ENCODE measurements around the gene RTL10.
"Not testable (repeated sequence)": the region's sequence is repeated elsewhere in the genome, so short reads cannot be mapped to it uniquely, and the experiment has no call there.

Gene RTL10

DNA sequence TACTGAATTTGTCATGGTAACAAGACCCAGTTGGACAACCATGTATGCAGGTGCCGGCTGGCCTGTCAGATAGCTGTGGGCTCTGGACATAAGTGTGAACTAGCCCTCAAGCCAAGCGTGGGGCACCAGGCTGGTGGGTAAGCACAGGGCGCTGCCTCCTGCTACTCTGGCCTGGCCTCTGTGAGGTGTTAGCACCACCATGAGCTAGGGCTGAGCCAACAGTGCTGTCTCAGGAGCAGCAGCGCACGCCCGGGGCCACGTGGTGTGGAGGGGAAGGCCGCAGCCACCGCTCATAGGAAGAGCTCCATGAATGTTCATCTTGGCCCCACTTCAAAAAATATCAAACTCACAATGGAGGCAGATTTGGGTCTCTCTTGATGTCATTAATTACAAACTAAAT is 35.3 kb upstream of the RTL10 start:
- DNase-seq (ENCODE audit: low read depth in 2 of 2) = no peak

DNA sequence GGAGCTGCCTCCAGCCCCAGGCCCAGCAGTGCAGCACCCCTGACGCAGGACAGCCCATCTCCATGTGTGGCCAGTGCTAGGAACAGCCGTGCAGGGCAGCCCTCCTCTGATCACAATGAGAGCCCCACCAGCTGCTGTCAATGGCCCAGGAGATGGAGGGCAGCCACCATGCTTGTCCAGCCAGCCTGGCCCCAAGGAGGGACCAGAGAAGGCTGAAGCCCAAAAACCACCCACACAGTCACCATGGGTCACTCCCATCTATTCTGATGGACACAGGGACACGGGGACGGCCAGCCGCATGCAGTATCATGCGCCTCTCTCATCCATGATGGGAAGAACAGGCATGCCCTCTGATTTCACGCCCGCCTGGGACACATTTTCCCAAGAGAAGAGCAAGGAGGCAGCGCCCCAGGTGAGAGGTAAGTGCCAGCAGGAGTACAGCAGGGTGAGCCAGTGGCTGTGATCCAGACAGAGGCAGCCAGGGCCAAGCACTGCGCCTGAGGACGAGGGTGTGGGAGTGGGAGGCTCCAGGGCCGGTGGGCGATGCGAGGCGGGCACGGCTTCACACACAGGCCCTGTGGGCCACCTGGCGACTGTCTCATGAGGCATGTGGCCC is 33.6 kb upstream of the RTL10 start:
- no peak for DNase-seq (ENCODE audit: low read depth in 2 of 2)

DNA sequence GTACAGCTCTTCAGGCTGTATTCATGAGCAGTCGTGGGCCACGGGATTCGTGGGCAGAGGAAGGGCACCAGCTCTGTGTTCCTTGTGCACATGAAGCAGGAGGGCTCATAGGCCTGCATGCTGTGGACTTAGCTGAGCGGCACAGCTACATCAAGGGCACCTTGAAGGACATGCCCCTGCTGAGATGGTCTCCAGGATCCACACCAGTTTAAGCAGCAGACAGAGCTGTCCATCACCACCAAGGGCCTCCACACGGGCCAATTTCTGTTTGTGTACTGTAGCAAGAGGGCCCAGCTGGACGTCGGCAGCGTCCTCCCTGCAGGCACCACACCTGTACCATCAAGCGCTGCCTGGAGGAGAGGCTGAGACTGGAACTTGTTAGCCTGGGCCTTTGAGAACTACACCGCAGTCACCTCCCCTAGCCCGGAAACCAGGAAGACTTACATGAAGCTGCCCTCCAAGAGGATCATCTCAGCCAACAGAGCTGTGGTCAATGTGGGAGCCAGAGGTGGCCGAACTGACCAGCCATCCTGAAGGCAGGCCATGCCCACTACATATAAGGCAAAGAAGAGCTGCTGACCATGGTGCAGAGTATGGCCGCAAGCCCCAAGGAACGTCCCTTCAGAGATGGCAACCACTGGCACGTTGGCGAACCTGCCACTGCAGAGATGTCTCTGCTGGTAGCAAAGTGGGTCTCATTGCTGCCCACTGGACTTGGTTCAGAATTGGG is 32.7 kb upstream of the RTL10 start:
- DNase-seq (ENCODE audit: low read depth in 2 of 2) = peak in 1 of 2 donors; percentile 24

DNA sequence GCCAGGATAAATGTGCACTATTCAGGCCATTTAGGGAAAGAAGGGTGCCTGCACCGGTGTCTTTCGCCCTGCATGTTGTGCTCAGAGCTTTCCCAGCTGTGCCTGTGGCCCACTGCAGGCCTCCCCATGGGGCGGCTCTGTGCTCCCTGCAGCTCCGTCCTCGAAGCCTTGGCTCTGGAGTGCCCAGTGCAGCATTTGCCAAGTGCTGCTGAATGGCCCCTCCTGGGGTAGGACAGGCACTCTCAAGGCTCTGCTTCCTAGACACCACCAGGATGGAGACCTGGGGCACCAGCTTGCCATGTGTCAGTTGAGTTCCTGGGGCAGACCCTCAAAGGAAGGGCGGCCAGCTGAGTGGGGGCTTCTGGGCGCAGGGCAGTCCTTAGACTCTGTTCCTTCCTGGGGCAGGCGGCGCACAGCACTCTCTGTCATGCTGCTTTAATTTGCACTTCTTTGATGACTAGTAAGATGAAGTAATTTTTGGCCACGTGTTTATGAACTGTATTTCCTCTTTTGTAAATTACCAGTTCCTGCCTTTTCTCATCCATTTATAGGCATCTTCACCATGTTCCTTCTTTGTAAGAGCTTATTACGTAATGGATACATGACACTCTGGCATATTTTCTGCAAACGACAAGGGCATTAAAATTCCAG is 32.1 kb upstream of the RTL10 start:
- peak in 1 of 2 donors; percentile 23 for DNase-seq (ENCODE audit: low read depth in 2 of 2)

DNA sequence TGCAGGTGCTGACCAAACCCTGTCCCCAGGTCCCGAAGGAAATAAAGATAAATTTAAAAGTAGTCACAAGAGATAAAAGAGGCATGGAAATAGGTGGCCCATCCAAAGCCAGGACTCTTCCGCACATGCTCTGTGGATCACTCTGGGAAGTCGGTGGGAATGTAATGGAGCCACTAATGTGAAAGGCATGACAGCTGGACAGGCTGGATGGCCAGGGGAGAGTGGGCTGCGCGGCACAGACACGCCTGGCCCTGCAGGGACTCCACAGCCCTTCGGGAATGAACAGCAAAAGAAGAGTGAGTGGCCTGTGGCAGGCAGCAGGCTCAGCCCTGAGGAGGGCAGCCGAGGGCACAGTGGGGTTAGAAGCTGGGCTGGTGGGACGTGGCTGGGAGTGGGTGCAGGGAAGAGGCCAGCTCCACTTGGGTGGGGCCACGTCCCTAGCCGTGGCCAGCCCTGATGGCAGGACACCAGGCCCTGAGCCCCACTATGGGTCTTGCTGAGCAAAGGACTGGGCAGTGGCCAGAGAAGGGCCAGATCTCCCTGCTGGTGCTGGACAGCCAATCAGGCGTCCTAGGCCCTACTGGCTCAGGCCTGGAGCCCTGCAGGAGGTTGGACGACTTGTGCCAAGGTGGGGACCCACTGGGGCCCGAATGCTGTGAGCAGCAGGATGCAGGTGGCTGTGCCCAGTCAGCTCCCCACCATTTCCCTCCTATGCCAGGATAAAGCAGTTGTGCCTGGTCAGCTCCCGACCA is 31.3 kb upstream of the RTL10 start:
- no peak for DNase-seq (ENCODE audit: low read depth in 2 of 2)

DNA sequence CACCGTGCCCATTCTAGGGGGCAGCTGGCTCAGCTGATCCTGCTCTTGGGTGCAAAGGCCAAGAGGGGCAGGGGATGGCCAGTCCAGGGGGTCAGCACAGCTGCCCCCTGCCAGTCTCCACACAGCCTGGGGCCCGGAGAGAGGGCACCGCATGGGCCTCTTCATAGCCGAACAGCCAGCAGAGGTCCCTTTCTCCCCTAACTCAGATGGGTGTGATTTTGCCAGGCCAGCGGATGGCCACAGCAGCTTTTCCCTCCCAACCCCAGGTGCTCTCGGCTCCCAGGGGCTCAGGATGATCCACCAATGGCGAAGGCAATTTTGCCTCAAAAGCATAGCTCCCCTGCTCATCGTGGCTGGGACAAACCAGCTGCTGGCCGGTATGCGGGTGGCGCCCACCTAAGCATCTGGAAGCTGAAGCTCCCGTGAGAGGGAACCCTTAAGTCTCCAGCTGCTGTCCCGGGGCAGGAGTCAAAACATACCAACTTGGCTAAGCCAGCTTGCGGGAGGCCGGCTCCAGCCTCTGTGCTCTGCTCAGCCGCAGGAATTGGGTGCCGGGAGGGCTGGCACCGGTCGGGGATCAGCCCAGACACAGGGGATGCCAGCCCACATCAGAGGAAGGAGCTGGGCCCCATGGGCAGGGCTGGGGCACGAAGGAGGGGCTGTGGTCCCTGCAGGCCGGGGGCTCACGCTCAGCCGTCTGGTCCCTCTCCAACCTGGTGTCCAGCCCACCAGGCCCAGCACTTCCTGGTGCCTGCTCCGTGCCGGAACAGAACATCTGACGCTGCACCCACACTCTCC is 30.5 kb upstream of the RTL10 start:
- DNase-seq (ENCODE audit: low read depth in 2 of 2) = no peak

DNA sequence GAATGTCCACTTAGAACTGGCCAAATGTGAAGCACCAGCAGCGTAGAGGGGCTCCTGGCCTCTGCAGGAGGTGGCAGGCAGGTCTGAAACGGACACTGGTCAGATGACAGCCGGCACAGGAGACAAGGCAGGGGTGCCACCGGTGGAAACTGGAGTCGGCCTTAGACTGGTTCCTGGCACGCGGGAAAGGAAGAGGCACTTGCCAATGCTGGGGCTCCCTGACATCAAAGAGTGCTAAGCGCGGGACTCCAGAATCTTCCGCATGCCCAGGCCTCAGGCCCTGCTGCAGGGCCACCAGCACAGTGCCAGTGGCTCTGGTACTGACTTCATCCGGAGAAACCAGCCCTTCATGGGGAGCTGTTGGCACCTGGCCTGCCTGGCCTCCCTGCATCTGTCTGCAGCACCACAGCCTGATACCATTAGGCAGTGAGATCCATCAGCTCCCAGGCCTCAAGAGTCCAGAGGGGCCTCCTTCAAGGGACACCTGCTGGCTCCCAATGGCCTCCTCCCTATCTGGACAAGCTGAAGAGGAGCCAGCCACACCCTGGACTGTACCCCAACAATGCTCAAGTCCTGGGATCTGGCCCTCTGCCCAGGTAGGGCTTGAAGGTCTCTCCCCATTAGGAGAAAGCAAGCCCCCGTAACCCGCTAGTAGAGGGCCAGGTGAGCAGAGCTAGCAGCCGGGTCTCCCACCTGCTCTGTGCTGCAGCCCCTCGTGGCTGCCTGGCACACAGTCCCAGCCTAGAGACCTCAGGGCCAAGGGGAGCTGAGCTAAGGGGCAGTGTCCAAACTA is 29.7 kb upstream of the RTL10 start:
- no peak for DNase-seq (ENCODE audit: low read depth in 2 of 2)

DNA sequence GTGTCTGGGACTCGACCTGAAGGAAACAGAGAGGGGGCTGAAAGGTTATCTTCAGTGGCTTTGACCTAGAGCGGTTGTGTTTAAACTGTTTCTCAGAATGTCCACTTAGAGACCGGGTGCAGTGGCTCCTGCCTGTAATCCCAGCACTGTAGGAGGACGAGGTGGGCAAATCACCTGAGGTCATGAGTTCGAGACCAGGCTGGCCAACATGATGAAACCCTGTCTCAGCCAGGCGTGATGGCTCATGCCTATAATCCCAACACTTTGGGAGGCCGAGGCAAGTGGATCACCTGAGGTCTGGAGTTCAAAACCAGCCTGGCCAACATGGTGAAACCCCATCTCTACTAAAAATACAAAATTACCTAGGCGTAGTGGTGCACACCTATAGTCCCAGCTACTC is 28.8 kb upstream of the RTL10 start:
- DNase-seq (ENCODE audit: low read depth in 2 of 2) = not testable (repeated sequence)

DNA sequence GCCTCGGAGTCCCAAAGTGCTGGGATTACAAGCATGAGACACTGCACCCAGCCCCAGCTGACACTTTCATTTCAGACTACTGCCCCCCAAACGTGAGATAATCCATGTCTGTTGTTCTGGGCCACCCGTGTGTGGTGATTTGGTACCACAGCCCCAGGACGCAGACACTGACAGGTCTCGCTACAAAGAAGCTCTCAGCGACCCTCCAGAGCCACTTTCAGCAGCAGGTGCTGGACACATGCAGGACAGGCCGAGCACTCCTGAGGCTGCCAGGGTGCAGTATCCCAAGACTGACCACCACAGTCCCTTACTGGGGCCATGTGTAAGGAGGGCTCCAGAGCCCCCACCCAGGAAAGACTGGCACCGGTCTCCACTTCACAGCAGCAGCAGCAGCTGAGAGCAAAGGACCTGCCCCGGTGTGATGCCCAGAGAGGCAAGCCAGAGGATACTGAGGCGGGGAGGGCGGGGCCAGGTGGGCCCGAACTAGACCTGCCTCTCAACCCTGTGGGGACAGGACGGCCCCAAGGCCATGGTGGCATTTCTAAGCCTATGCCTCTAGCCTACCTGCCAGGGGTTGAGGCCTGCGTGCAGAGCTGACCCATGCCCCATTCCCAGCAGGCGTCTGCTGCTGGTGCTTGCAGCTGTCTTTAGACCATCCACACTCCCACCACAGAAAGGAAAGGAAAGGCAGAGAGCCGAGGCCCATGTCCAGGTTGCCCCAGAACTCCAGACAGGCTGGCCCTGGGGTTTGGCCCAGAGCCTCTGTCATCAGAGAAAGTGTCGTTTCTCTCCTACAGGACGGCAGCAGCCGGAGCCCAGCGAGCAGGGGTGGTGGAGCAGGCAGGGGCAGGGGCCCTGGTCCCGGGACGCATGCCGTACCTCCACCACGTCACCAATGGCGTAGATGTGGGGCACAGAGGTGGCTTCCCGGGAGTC is 28.0 kb upstream of the RTL10 start:
- DNase-seq (ENCODE audit: low read depth in 2 of 2) = no peak

DNA sequence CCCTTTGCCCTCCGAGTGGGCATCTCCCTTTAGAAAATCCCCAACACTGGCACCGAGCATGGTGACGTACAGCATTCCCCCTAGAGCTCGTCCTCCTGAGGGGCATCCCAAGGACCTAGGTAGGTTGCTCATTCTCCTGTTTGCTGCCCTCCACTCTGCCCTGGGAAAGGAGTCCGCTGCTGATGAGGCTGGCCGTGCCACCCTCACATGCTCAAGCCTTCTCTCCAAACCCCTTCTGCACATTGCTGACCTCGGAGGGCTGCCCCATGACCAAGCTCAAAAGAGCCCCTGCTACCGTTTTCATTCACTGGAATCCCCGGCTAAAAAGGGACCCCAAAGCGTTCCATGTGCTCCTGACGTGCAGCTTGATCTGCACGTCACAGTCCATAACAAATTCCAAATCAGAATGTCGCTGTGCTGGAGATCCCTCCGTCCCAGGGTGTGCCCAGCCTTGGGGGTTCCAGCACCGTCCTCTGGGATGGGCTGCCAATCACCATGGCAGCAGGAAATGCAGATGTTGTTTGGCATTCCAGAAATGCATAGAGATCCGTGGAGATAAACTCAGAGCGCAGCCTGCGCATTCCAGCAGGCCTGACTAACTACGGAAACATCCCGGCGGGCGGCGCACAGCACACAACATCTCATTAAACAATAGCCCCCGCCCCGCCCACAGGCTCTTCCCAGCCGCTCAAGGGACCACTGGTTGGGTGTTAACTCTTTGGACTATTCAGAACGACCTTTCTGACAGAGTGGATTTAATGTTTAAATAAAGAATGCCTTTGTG is 26.3 kb upstream of the RTL10 start:
- no peak for DNase-seq (ENCODE audit: low read depth in 2 of 2)

DNA sequence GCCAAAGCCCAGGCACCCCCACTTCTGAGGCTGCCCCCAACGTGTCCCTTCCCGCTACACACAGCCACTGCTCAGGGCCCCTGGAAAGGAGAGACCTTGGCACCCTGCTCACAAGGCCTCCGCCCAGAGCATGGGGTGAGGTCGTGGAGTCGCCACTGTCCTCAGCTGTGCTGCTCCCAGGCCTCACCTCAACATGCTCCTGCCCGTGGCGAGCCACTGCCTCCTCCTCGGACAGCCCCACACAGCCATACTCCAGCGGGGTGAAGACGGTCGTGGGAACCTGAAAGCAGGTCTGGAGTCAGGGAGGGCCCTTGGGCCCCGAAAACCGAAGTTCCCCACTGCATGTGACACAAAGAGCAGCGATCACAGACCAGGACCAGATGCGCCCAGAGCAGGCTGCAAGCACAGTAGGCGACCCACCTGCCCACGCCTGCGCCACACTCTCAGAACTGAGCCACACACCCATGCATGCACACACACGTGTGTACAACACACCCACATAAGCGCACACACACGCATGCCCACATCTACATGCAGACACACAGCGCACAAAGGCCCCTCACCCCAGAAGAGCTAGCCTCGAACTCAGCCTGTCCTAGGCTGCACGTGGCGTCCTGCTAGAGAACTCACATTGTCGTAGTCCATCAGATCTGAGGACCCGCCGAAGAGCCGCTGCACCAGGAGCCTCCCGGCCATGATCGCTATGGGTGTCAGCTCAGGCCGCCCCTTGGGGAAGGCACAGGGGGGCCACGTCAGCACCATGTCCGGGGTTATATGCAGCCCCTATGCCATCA is 25.5 kb upstream of the RTL10 start:
- DNase-seq (ENCODE audit: low read depth in 2 of 2) = no peak

DNA sequence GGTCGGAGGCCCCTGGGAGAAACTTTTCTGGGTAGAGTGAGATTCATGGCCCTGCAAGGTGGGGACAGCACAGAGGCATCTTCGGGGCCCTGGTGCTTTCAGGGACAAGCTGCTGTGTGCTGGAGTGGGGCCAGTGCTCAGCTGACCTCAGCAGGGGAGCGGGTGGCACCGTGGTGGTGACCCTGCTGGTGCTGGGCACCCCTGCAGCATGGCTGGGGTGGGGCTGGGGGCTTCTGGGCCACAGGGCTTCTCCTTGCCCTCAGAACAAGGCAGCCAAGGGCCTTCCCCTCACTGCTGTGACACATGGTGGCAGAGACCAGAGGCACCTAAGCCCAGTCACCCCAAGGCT is 24.9 kb upstream of the RTL10 start:
- no peak for DNase-seq (ENCODE audit: low read depth in 2 of 2)

DNA sequence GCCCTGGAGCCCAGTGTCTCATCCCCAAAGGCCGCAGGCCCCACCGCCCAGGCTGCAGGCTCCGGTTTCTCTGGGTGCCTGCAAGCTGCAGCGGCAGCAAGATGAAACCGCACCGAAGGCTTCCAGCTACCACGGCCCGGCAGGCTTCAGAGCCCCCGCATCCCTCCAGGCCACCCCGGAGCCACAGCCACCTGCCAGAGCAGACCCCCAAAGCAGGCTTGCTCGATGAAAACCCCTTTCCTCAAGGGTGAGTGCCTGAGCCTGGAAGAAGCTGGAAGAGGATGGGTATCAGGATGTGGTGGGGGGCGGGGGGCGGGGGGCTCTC is 24.5 kb upstream of the RTL10 start:
- DNase-seq (ENCODE audit: low read depth in 2 of 2) = no peak

DNA sequence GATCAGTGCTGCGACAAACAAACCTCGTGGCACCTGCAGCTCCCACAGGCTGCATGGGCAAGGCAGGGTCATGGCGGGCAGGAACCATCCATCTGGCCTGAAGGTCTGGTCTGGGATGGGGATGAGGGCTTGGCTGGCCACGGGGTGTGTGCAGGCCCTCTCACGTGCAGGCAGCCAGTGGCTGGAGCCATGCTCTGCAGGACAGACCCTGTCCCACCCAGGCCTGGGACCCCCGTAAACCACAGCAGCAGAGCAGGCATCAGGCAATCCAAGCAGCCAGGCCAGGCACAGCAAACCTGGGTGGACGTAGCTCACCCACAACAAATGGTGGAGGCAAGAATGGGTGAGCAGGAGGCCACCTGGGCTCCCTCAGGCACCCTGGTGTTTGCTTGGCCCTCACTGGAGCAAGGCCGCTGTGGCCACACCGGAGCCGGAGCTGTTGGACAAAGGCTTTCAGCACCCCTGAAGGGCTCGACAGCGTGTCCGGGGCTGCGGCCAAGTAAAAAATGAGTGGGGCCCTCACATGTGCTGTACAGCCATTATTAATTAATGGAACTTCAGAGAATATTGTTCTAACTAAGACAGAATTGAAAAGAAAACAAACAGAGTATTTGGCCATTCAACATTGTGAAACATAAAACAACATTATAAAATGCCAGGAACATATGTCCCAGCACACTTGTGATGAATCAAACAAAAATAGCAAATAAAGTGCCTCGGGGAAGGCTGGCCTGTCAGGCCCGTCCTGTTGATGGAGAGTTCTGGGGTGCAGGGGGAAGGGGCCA is 24.0 kb upstream of the RTL10 start:
- DNase-seq (ENCODE audit: low read depth in 2 of 2) = no peak

DNA sequence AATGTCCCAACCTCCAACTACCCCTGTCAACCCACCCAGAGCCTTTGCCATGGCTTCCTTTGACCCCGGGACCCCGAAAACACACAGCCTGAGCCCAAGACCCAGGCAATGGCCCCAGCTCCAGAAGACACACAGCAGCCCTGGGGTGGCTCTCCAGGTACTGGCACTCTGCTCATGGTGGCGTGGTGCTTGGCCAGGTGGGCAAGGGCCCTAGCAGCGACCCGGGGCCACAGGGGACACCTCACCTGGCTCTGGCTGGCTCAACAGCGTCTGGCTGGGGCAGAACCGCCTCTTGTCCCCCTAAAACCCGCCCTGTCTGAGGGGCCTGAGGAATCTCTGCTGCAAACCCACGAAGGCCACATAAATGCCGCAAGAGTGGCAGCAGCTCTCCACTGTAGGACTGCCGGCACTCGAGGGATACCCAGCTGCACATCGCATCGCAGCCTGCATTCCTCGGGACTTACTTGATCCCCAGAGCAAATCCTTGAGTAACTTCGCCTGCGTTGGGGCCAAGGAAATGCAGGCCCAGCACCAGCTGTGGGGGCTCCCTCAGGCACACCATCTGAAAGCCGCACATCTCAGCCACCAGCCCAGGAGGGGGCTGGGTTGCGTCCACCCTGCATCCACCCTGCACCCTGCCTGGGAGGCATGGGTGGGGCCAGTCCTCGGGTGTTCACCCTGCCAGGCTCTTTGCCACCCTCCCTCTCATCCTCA is 23.1 kb upstream of the RTL10 start:
- DNase-seq (ENCODE audit: low read depth in 2 of 2) = no peak

DNA sequence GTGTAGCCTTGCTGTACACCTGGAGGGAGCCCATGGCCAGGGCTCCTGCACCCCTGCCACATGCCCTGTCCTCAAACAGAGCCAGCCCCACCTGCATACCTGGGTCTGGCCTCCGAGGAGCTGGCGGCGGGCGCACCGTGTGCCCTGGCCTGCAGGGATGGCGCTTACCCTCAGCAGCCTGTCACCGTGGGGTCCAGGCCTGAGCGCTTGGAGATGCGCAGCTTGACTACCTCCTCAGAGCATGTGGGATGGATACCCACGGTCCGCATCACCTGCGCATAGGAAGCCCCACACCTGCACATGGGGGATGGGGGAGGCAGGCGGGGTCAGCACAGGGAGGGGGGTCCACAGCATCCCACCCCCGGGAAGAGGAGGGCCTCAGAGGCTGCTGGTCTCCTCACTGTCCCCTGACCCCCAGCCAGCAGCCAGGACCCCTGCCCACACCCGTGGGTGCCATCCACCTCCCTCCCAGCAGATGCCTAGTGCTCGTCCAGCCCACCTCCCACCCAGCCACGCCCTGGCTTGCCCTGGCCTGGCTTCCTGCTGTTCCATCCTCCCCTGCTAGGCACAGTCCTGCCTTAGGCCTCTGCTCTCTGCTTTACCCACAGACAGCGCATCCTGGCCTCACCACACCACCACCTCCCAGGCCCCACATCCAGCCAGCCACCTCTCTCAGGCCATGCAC is 22.4 kb upstream of the RTL10 start:
- DNase-seq (ENCODE audit: low read depth in 2 of 2) = no peak

Measured in stimulated activated CD8-positive, alpha-beta memory T cell treated with anti-CD3 and anti-CD28 coated beads, Interleukin-7, amount 100 ng/mL, for 4 hours (primary cell).